ENCODE measurements around the gene SPNS2.

DNA sequence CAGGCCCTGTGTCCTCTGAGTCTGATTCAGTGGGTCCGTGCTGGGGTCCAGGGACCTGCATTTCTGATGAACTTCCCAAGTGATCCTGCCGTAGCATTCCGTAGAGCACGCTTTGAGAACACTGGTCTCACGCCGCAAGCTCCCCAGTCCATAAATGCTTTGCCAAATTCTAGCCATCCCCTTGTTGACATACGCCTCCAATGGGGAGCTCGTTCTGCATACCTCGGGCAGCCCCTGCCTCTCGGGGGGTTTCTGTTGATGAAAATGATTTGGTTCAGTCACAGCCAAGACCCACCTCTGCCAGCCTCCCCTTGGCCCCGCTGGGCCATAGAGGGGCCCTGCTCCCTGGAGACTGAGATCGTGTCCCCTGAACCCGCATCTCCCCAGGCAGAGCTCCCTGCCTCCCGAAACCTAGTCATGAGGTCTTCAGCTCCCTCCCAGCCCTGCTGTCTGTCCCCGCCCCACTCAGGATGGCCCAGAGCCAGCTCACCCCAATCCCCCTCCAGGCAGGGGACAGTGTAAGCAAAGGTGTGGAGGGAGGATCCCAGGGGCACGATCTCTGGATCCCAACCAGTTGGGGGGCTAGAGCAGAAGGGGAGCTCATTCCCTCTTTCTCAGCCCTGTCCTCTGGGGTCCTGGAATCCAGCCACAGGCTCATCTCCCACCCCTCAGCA lies 16.2 kb upstream of the SPNS2 start:
- TF ChIP-seq, protein P1, sequence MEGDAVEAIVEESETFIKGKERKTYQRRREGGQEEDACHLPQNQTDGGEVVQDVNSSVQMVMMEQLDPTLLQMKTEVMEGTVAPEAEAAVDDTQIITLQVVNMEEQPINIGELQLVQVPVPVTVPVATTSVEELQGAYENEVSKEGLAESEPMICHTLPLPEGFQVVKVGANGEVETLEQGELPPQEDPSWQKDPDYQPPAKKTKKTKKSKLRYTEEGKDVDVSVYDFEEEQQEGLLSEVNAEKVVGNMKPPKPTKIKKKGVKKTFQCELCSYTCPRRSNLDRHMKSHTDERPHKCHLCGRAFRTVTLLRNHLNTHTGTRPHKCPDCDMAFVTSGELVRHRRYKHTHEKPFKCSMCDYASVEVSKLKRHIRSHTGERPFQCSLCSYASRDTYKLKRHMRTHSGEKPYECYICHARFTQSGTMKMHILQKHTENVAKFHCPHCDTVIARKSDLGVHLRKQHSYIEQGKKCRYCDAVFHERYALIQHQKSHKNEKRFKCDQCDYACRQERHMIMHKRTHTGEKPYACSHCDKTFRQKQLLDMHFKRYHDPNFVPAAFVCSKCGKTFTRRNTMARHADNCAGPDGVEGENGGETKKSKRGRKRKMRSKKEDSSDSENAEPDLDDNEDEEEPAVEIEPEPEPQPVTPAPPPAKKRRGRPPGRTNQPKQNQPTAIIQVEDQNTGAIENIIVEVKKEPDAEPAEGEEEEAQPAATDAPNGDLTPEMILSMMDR (IDR thresholded peaks at IDR 0.05) = no peak
- no peak for TF ChIP-seq POLR2A (IDR thresholded peaks at IDR 0.05)
